Effector memory CD8-positive, alpha-beta T cell (primary cell): ENCODE results near the gene R3HDM1.
A peak's percentile ranks its signal among the peaks of the same experiment; 100 is the strongest.

Experiments used
- ATAC-seq: fragments of 150-1000 bp; cut with Tn5 transposase; replicated peaks from 2 replicates; pipeline ENCODE4 v1.10.0; 2021; ENCODE audit warnings: mild to moderate bottlenecking, moderate library complexity
- DNase-seq, 3 experiments: peaks; one replicate each; pipeline ENCODE4 v3.0.0; 2021
- H3K27ac Mint-ChIP-seq, 2 donors: one replicate each; pipeline ENCODE4 v1.8.0; 2022; ENCODE audit warnings: mild to moderate bottlenecking in 2 of 2, mixed read lengths in 2 of 2, moderate library complexity in 2 of 2
- H3K27me3 Mint-ChIP-seq, 2 donors: one replicate each; pipeline ENCODE4 v1.8.0; 2022; ENCODE audit warnings: mixed read lengths in 2 of 2
- H3K36me3 Mint-ChIP-seq: one replicate; pipeline ENCODE4 v1.8.0; 2022; ENCODE audit warnings: mild to moderate bottlenecking, moderate library complexity, mixed read lengths; ENCODE audit not compliant: insufficient read depth
- H3K4me1 Mint-ChIP-seq, 2 donors: one replicate each; pipeline ENCODE4 v1.8.0; 2022; ENCODE audit warnings: low read depth in 2 of 2, mixed read lengths in 2 of 2
- H3K4me3 Mint-ChIP-seq, 2 donors: one replicate each; pipeline ENCODE4 v1.8.0; 2022; ENCODE audit warnings: mild to moderate bottlenecking in 2 of 2, mixed read lengths in 2 of 2, moderate library complexity in 2 of 2
- H3K9me3 Mint-ChIP-seq, 2 donors: one replicate each; pipeline ENCODE4 v1.8.0; 2022; ENCODE audit warnings: mixed read lengths in 2 of 2

R3HDM1 gene

DNA sequence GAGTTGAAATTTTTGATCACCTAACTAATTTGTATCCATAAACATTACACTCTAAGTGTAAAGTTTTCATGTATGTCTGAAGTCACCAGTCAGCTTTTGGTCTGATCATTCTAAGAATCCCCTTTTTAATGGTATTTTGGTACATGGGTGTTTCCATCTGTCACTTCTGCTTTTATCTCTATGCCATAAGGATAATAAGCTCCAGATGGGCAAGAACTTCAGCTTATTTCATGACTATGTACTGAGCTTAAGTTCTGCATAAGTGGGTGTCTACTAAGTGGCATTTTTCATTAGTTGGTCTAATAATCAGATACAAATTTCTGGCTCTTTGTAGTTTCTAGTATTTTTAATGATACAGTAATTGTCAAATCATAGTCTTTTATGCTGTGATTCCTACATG lies 230.7 kb downstream of the R3HDM1 start:
- no peak for ATAC-seq
- Mint-ChIP-seq H3K4me1 (peaks cover 0 to under 1% of the 10 kb centered on the region in 2 donors), H3K36me3 (peaks cover 95% of the 10 kb centered on the region), H3K4me3 (no peak overlapping the region), H3K27ac (no peak overlapping the region), H3K27me3 (no peaks in the 10 kb centered on the region), H3K9me3 (no peaks in the 10 kb centered on the region)
- no peak for DNase-seq

DNA sequence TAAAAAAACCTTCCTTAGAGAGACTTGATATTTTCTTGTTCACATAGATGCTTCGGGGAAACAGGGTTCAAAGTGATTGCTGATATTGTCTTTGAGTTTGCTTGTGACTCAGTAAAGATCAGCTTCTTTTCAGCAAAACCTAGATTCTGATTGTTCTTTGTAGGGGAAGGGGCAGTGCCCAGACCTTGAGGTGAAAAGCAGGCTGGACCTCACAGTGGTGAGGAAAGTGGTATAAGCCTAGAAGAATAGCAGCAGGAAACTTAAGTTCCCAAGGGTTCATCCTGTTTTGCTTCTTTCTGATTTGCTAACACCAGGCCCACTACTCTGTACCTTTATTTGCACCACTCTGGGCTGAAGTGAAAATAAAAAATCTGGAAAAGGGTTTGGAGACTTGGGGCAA lies 231.2 kb downstream of the R3HDM1 start:
- Mint-ChIP-seq H3K27ac (no peak overlapping the region), H3K4me3 (no peak overlapping the region), H3K27me3 (no peaks in the 10 kb centered on the region), H3K36me3 (peaks cover 95% of the 10 kb centered on the region), H3K9me3 (no peaks in the 10 kb centered on the region), H3K4me1 (peaks cover 0 to 3% of the 10 kb centered on the region in 2 donors)
- DNase-seq (no peak), ATAC-seq (no peak)

DNA sequence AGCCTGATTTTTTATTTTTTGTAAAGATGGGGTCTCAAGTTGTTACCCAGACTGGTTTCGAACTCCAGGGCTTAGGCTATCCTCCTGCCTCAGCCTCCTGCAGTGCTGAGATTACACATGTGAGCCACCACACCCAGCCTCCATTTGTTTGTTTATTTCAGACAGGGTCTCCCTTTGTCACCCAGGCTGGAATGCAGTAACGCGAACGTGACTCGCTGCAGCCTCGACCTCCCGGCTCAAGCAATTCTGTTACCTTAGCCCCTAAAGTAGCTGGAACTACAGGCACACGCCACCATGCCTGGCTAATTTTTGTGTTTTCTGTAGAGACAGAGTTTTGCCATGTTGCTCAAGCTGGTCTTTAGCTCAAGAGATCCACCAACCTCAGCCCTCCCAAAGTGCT lies 237.6 kb downstream of the R3HDM1 start:
- Mint-ChIP-seq H3K9me3 (no peaks in the 10 kb centered on the region), H3K4me3 (no peak overlapping the region), H3K27me3 (no peaks in the 10 kb centered on the region), H3K4me1 (peaks cover 0 to 8% of the 10 kb centered on the region in 2 donors), H3K36me3 (peaks cover 96% of the 10 kb centered on the region), H3K27ac (no peak overlapping the region)
- ATAC-seq (no peak), DNase-seq (no peak)

DNA sequence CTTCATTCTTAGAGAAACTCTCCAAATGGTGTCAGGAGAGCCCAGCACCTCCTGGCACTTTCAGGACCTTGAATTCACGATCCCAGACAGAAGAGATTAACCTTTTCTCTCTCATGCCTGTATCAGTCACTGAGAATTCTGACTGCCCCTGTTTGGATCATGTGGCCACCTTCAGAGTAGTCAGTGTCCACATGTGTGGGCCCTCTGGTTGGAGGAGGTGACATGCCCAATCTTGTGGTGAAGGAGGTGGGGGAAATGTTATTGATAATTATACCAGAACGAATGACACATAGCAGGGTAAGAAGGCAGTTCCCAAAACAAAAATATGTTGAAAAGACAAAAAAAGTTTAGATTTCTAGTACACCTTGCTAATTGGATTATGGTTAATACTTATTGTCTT lies 242.0 kb downstream of the R3HDM1 start:
- no peak overlapping the region for H3K4me3 Mint-ChIP-seq
- H3K4me1 Mint-ChIP-seq = peaks cover 0 to 4% of the 10 kb centered on the region in 2 donors
- H3K27ac Mint-ChIP-seq = peak overlapping the region in 1 of 2 donors; percentile 59
- H3K9me3 Mint-ChIP-seq = no peaks in the 10 kb centered on the region
- no peaks in the 10 kb centered on the region for H3K27me3 Mint-ChIP-seq
- DNase-seq (no peak), ATAC-seq (no peak)
- peaks cover 99% of the 10 kb centered on the region for H3K36me3 Mint-ChIP-seq

DNA sequence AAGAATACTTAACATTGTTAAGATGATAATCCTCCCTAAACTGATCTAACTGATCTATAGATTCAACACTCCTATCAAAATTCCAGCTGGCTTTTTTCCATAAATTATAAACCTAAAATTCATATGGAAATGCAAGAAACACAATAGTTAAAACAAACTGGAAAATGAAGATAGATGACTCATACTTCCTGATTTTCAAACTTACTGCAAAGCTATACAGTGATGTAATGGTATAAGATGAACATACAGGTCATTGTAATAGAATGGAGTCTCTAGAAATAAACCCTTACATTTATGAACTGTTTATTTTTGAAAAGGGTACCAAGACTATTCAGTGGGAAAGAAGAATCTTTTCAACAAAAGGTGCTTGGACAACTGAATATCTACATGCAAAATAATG lies 242.6 kb downstream of the R3HDM1 start:
- DNase-seq (no peak), ATAC-seq (no peak)
- Mint-ChIP-seq H3K27me3 (no peaks in the 10 kb centered on the region), H3K4me1 (peaks cover 0 to 4% of the 10 kb centered on the region in 2 donors), H3K36me3 (peaks cover 99% of the 10 kb centered on the region), H3K9me3 (no peaks in the 10 kb centered on the region), H3K4me3 (no peak overlapping the region), H3K27ac (no peak overlapping the region)
